Neural cell (in vitro differentiated cells): Measurements from ENCODE around the gene NUCB1. TPM values are rescaled to one million over a fixed set of nuclear protein-coding genes. Genes with fewer than 3 reads are reported as not detected.

ENCODE experiments used
- H2AFZ ChIP-seq: fragments of 200-600, 300-800 bp; sonication (generic), shearing (Covaris generic); 2 replicates; pipeline ENCODE4 v1.6.0; 2014; ENCODE audit warnings: low read depth, mild to moderate bottlenecking, antibody characterized with exemption, low read length, moderate library complexity
- H3F3A ChIP-seq: fragments of 200-600 bp; shearing (Covaris generic); 2 replicates; pipeline ENCODE4 v1.6.1; 2016; ENCODE audit warnings: mild to moderate bottlenecking, moderate library complexity, mixed read lengths, antibody characterized with exemption, low read length; ENCODE audit not compliant: insufficient read depth, poor library complexity, severe bottlenecking
- H3K27ac ChIP-seq: fragments of 200-600, 300-800 bp; sonication (generic), shearing (Covaris generic); 2 replicates; pipeline ENCODE4 v1.5.1; 2014; ENCODE audit warnings: mild to moderate bottlenecking, low read length, moderate library complexity
- H3K27me3 ChIP-seq: fragments of 300-800, 200-600 bp; sonication (generic), shearing (Covaris generic); 2 replicates; pipeline ENCODE4 v1.6.0; 2014; ENCODE audit warnings: mild to moderate bottlenecking, low read depth, low read length, moderate library complexity; ENCODE audit not compliant: insufficient read depth
- H3K36me3 ChIP-seq: fragments of 300-800, 200-600 bp; sonication (generic), shearing (Covaris generic); 2 replicates; pipeline ENCODE4 v1.5.1; 2014; ENCODE audit warnings: mild to moderate bottlenecking, antibody characterized with exemption, low read length, moderate library complexity; ENCODE audit not compliant: insufficient read depth
- H3K4me2 ChIP-seq: fragments of 300-800, 200-600 bp; sonication (generic), shearing (Covaris generic); 2 replicates; pipeline ENCODE4 v1.6.0; 2014; ENCODE audit warnings: mild to moderate bottlenecking, low read length
- H3K4me3 ChIP-seq: fragments of 300-800, 200-600 bp; sonication (generic), shearing (Covaris generic); 2 replicates; pipeline ENCODE4 v1.5.1; 2014; ENCODE audit warnings: mild to moderate bottlenecking, low read length, moderate library complexity
- H3K79me2 ChIP-seq: fragments of 200-600 bp; shearing (Covaris generic); replicated peaks from 2 replicates; pipeline ENCODE4 v1.6.0; 2014; ENCODE audit warnings: mild to moderate bottlenecking, low read length, moderate library complexity; ENCODE audit not compliant: insufficient read depth
- H3K9ac ChIP-seq: fragments of 300-800, 200-600 bp; sonication (generic), shearing (Covaris generic); 2 replicates; pipeline ENCODE4 v1.6.1; 2016; ENCODE audit warnings: mild to moderate bottlenecking, low read length, mixed read lengths
- H3K9me2 ChIP-seq: fragments of 200-600 bp; shearing (Covaris generic); 2 replicates; pipeline ENCODE4 v1.6.1; 2016; ENCODE audit warnings: mild to moderate bottlenecking, low read length, mixed read lengths; ENCODE audit not compliant: insufficient read depth
- H3K9me3 ChIP-seq: fragments of 200-600, 300-800 bp; sonication (generic), shearing (Covaris generic); 2 replicates; pipeline ENCODE4 v1.6.1; 2016; ENCODE audit warnings: mild to moderate bottlenecking, mixed run types, low read length, moderate library complexity, mixed read lengths
- H4K20me1 ChIP-seq: fragments of 200-600 bp; shearing (Covaris generic); 2 replicates; pipeline ENCODE4 v1.6.1; 2016; ENCODE audit warnings: mild to moderate bottlenecking, mixed run types; ENCODE audit not compliant: insufficient read depth
- EP300 ChIP-seq: fragments of 450-650 bp; conservative IDR thresholded peaks from 2 replicates; pipeline ENCODE4 v1.6.1; 2014; ENCODE audit warnings: antibody characterized with exemption, mild to moderate bottlenecking, moderate library complexity; ENCODE audit not compliant: poor library complexity, severe bottlenecking
- EZH2 ChIP-seq: fragments of 200-600, 300-800 bp; shearing (Covaris generic), sonication (generic); IDR thresholded peaks from 2 replicates; pipeline ENCODE4 v1.6.1; 2014; ENCODE audit warnings: antibody characterized with exemption, low read length, borderline replicate concordance, mild to moderate bottlenecking; ENCODE audit not compliant: insufficient read depth, poor library complexity, severe bottlenecking
- MXI1 ChIP-seq: fragments of 450-650 bp; conservative IDR thresholded peaks from 2 replicates; pipeline ENCODE4 v1.6.1; 2014; ENCODE audit warnings: antibody characterized with exemption, mild to moderate bottlenecking; ENCODE audit not compliant: poor library complexity, severe bottlenecking
- POLR2AphosphoS5 ChIP-seq: IDR thresholded peaks from 2 replicates; pipeline ENCODE4 v1.6.1; 2012
- RAD21 ChIP-seq: fragments of 450-650 bp; conservative IDR thresholded peaks from 2 replicates; pipeline ENCODE4 v1.6.1; 2014; ENCODE audit warnings: antibody characterized with exemption, mild to moderate bottlenecking, moderate library complexity
- SMC3 ChIP-seq: fragments of 450-650 bp; conservative IDR thresholded peaks from 2 replicates; pipeline ENCODE4 v1.6.1; 2014; ENCODE audit warnings: antibody characterized with exemption, mild to moderate bottlenecking, moderate library complexity; ENCODE audit not compliant: poor library complexity
- TAF1 ChIP-seq: IDR thresholded peaks from 2 replicates; pipeline ENCODE4 v1.6.1; 2012; ENCODE audit warnings: low read depth
- polyA plus RNA-seq: library from polyadenylated mRNA; depleted of rRNA; stranded (reverse); fragments of >200 nt; gene quantifications from 2 replicates; pipeline ENCODE4 v1.2.3, GENCODE V29; 2014
- TF ChIP-seq, protein P1 (sequence below): IDR thresholded peaks from 2 replicates; pipeline ENCODE4 v1.6.1; 2012; ENCODE audit warnings: borderline replicate concordance
- TF ChIP-seq, protein P2 (sequence below): fragments of 450-650 bp; IDR thresholded peaks from 2 replicates; pipeline ENCODE4 v1.5.1; 2014; ENCODE audit warnings: antibody characterized with exemption, mild to moderate bottlenecking, moderate library complexity; ENCODE audit not compliant: poor library complexity, severe bottlenecking

The NUCB1 gene
- polyA plus RNA-seq, 1 donor from 2014 or later, result 80.0 TPM

DNA sequence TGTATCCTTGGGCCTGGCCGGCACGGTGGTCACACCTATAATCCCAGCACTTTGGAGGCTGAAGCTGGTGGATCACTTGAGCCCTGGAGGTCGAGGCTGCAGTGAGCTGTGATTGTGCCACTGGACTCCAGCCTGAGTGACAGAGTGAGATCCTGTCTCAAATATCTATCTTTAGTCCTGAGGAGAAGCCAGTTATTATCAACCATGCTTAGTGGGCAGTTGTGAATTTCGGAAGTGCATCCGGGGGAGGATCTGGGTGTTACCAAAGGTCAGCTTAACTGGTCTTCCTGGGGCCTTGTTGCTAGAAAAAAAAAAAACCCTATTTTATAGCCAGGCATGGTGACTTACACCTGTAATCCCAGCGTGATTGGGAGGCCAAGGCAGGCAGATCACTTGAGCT, 43.0 kb downstream of the NUCB1 start:
- H4K20me1 ChIP-seq, result no peaks in the 10 kb centered on the region
- no peak overlapping the region for H3K4me2 ChIP-seq
- no peaks in the 10 kb centered on the region for H3K27me3 ChIP-seq
- no peak for TF ChIP-seq EZH2
- TF ChIP-seq, protein P1, sequence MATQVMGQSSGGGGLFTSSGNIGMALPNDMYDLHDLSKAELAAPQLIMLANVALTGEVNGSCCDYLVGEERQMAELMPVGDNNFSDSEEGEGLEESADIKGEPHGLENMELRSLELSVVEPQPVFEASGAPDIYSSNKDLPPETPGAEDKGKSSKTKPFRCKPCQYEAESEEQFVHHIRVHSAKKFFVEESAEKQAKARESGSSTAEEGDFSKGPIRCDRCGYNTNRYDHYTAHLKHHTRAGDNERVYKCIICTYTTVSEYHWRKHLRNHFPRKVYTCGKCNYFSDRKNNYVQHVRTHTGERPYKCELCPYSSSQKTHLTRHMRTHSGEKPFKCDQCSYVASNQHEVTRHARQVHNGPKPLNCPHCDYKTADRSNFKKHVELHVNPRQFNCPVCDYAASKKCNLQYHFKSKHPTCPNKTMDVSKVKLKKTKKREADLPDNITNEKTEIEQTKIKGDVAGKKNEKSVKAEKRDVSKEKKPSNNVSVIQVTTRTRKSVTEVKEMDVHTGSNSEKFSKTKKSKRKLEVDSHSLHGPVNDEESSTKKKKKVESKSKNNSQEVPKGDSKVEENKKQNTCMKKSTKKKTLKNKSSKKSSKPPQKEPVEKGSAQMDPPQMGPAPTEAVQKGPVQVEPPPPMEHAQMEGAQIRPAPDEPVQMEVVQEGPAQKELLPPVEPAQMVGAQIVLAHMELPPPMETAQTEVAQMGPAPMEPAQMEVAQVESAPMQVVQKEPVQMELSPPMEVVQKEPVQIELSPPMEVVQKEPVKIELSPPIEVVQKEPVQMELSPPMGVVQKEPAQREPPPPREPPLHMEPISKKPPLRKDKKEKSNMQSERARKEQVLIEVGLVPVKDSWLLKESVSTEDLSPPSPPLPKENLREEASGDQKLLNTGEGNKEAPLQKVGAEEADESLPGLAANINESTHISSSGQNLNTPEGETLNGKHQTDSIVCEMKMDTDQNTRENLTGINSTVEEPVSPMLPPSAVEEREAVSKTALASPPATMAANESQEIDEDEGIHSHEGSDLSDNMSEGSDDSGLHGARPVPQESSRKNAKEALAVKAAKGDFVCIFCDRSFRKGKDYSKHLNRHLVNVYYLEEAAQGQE, result no peak
- no peak for TF ChIP-seq MXI1
- TF ChIP-seq TAF1, result no peak
- no peak for TF ChIP-seq POLR2AphosphoS5
- TF ChIP-seq EP300, result no peak
- no peak for TF ChIP-seq RAD21
- TF ChIP-seq, protein P2, sequence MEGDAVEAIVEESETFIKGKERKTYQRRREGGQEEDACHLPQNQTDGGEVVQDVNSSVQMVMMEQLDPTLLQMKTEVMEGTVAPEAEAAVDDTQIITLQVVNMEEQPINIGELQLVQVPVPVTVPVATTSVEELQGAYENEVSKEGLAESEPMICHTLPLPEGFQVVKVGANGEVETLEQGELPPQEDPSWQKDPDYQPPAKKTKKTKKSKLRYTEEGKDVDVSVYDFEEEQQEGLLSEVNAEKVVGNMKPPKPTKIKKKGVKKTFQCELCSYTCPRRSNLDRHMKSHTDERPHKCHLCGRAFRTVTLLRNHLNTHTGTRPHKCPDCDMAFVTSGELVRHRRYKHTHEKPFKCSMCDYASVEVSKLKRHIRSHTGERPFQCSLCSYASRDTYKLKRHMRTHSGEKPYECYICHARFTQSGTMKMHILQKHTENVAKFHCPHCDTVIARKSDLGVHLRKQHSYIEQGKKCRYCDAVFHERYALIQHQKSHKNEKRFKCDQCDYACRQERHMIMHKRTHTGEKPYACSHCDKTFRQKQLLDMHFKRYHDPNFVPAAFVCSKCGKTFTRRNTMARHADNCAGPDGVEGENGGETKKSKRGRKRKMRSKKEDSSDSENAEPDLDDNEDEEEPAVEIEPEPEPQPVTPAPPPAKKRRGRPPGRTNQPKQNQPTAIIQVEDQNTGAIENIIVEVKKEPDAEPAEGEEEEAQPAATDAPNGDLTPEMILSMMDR, result no peak
- no peak for TF ChIP-seq SMC3
- no peaks in the 10 kb centered on the region for H3F3A ChIP-seq
- no peak overlapping the region for H3K9ac ChIP-seq
- H3K4me3 ChIP-seq, result no peak overlapping the region
- H3K9me3 ChIP-seq, result no peaks in the 10 kb centered on the region
- no peaks in the 10 kb centered on the region for H3K9me2 ChIP-seq
- no peak overlapping the region for H3K27ac ChIP-seq
- H2AFZ ChIP-seq, result no peak overlapping the region
- no peaks in the 10 kb centered on the region for H3K36me3 ChIP-seq
- no peaks in the 10 kb centered on the region for H3K79me2 ChIP-seq

DNA sequence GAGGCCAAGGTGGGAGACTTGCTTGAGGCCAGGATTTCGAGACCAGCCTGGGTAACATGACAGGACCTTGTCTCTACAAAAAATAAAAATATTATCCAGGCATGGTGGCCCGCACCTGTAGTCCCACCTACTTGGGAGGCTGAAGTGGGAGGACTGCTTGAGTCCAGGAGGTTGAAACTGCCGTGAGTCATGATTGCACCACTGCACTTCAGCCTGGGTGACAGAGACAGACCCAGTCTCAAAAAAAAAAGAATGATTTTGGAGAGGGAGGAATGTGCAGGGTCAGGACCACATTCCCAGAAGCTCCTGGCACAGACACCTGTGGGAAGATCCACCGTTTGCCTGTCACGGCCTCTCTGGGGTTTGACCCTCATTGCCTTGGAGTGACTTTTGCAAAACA, 45.3 kb downstream of the NUCB1 start:
- no peaks in the 10 kb centered on the region for H3K9me3 ChIP-seq
- no peaks in the 10 kb centered on the region for H3K36me3 ChIP-seq
- no peaks in the 10 kb centered on the region for H3F3A ChIP-seq
- no peak overlapping the region for H3K9ac ChIP-seq
- no peak for TF ChIP-seq MXI1
- no peak for TF ChIP-seq POLR2AphosphoS5
- TF ChIP-seq SMC3, result no peak
- TF ChIP-seq TAF1, result no peak
- TF ChIP-seq, protein P1, result no peak
- TF ChIP-seq, protein P2, result no peak
- TF ChIP-seq RAD21, result no peak
- no peak for TF ChIP-seq EZH2
- no peak for TF ChIP-seq EP300
- H3K27me3 ChIP-seq, result no peaks in the 10 kb centered on the region
- no peaks in the 10 kb centered on the region for H3K79me2 ChIP-seq
- no peaks in the 10 kb centered on the region for H4K20me1 ChIP-seq
- no peaks in the 10 kb centered on the region for H3K9me2 ChIP-seq
- no peak overlapping the region for H2AFZ ChIP-seq
- no peak overlapping the region for H3K27ac ChIP-seq
- H3K4me3 ChIP-seq, result no peak overlapping the region
- no peak overlapping the region for H3K4me2 ChIP-seq
